HepG2 (cell line): ENCODE data around the gene ALG14. TPM values are rescaled to one million over a fixed set of nuclear protein-coding genes. Genes with fewer than 3 reads are reported as not detected.

Experiments used
- CHCHD3 ChIP-seq: sonication (generic); formaldehyde crosslinking; IDR thresholded peaks from 2 replicates; pipeline ENCODE4 v1.8.0; 2022; ENCODE audit warnings: mild to moderate bottlenecking, missing genetic modification reagents, moderate library complexity
- DMAP1 ChIP-seq: IDR thresholded peaks from 2 replicates; pipeline ENCODE4 v1.6.1; 2016
- HDAC1 ChIP-seq: sonication (generic); formaldehyde crosslinking; IDR thresholded peaks from 2 replicates; pipeline ENCODE4 v1.5.1; 2020; ENCODE audit warnings: mild to moderate bottlenecking, missing genetic modification reagents
- KLF6 ChIP-seq: IDR thresholded peaks from 2 replicates; pipeline ENCODE4 v1.8.0; 2016; ENCODE audit warnings: missing biosample characterization, missing genetic modification reagents
- KLF9 ChIP-seq: IDR thresholded peaks from 2 replicates; pipeline ENCODE4 v1.6.1; 2016; ENCODE audit warnings: low read depth
- SP4 ChIP-seq: sonication (generic); formaldehyde crosslinking; IDR thresholded peaks from 2 replicates; pipeline ENCODE4 v1.8.1; 2023; ENCODE audit warnings: mild to moderate bottlenecking, missing genetic modification reagents
- SRY ChIP-seq: sonication (generic); formaldehyde crosslinking; IDR thresholded peaks from 2 replicates; pipeline ENCODE4 v1.8.0; 2022; ENCODE audit warnings: mild to moderate bottlenecking, missing genetic modification reagents
- SSRP1 ChIP-seq: IDR thresholded peaks from 2 replicates; pipeline ENCODE4 v1.6.1; 2016; ENCODE audit warnings: control low read depth
- ZBTB20 ChIP-seq: sonication (generic); formaldehyde crosslinking; IDR thresholded peaks from 2 replicates; pipeline ENCODE4 v1.8.1; 2023; ENCODE audit warnings: missing genetic modification reagents, low read depth, mild to moderate bottlenecking, borderline replicate concordance
- ZFP36 ChIP-seq: fragments of 150-350 bp; IDR thresholded peaks from 2 replicates; pipeline ENCODE4 v1.6.1; 2018; ENCODE audit warnings: borderline replicate concordance, low read length, low read depth; ENCODE audit not compliant: partially characterized antibody
- ZNF160 ChIP-seq: sonication (generic); formaldehyde crosslinking; IDR thresholded peaks from 2 replicates; pipeline ENCODE4 v1.8.0; 2022; ENCODE audit warnings: mild to moderate bottlenecking, inconsistent platforms, missing genetic modification reagents
- ZNF251 ChIP-seq: sonication (generic); formaldehyde crosslinking; IDR thresholded peaks from 2 replicates; pipeline ENCODE4 v1.9.0; 2021; ENCODE audit warnings: mild to moderate bottlenecking, missing genetic modification reagents
- ZNF30 ChIP-seq: sonication (generic); formaldehyde crosslinking; IDR thresholded peaks from 2 replicates; pipeline ENCODE4 v1.5.0; 2020; ENCODE audit warnings: mild to moderate bottlenecking, missing genetic modification reagents
- ZNF557 ChIP-seq: sonication (generic); formaldehyde crosslinking; IDR thresholded peaks from 2 replicates; pipeline ENCODE4 v1.4.0; 2020; ENCODE audit warnings: missing genetic modification reagents
- polyA plus RNA-seq, 8 experiments: library from polyadenylated mRNA; depleted of rRNA in 3 of 8; stranded (reverse) in 7 of 8; unstranded in 1 of 8; fragments of >200 nt; fragmentation: Illumina TruSeq in 4 of 8; extraction: Trizol in 4 of 8; gene quantifications; 2 replicates each; pipeline versions ENCODE4 v1.2.1 to v1.2.3, GENCODE V29; 2011 to 2016; ENCODE audit warnings: low read depth in 4 of 8, missing spikeins in 1 of 8, mixed read lengths in 1 of 8; ENCODE audit not compliant: insufficient read depth in 1 of 8
- total RNA-seq, 5 experiments: library from RNA; depleted of rRNA; stranded (reverse); fragments of >200 nt; fragmentation: Illumina TruSeq; extraction: Trizol; gene quantifications; 2 replicates each; pipeline ENCODE4 v1.2.3, GENCODE V29; 2016; ENCODE audit warnings: low read depth in 1 of 5
- TF ChIP-seq, protein P1 (sequence below): sonication (generic); formaldehyde crosslinking; IDR thresholded peaks from 2 replicates; pipeline ENCODE4 v1.5.1; 2020; ENCODE audit warnings: mild to moderate bottlenecking, missing genetic modification reagents, moderate library complexity
- TF ChIP-seq, protein P2 (sequence below): sonication (generic); formaldehyde crosslinking; IDR thresholded peaks from 2 replicates; pipeline ENCODE4 v1.5.1; 2020; ENCODE audit warnings: mild to moderate bottlenecking, moderate library complexity, missing genetic modification reagents
- TF ChIP-seq, protein P3 (sequence below): sonication (generic); formaldehyde crosslinking; IDR thresholded peaks from 2 replicates; pipeline ENCODE4 v1.4.0; 2020; ENCODE audit warnings: missing genetic modification reagents
- TF ChIP-seq, protein P4 (sequence below): sonication (generic); formaldehyde crosslinking; IDR thresholded peaks from 2 replicates; pipeline ENCODE4 v1.9.0; 2021; ENCODE audit warnings: missing genetic modification reagents, borderline replicate concordance
- TF ChIP-seq, protein P5 (sequence below): sonication (generic); formaldehyde crosslinking; IDR thresholded peaks from 2 replicates; pipeline ENCODE4 v1.4.0; 2020; ENCODE audit warnings: mild to moderate bottlenecking, low read depth, missing genetic modification reagents

ALG14 gene
- total and polyA plus RNA-seq, 2 of the 13 experiments (the other 11 are each of a cell fraction or from before 2014, with no cell fraction given): 4.5 to 12.7 TPM

DNA sequence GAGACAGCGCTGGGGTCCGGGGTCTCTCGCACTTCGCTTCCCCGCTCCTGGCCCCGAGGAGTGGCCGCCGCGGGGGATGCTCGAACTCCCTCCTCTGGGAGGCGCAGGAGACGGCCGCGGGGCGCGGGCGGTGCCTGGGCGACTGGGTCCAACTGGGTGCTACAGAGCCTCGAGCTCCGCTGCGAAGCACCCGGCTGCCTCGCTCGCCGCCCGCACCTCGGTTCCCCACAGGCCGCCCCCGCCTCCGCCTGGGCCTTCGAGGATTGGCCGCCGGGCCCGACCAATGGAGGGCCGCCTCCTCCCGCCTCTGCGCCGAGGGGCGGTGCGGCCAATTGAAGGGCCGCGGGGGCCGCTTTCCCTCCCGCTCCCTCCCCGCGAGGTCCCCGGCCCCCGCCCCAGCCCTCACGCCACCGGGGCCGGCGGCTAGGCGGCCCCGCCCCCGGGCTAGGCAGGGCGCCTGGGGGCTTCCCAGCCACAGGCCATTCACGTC lies 145.8 kb downstream of the ALG14 start, which contains the start of gene CNN3 (continued):
- TF ChIP-seq, protein P1, sequence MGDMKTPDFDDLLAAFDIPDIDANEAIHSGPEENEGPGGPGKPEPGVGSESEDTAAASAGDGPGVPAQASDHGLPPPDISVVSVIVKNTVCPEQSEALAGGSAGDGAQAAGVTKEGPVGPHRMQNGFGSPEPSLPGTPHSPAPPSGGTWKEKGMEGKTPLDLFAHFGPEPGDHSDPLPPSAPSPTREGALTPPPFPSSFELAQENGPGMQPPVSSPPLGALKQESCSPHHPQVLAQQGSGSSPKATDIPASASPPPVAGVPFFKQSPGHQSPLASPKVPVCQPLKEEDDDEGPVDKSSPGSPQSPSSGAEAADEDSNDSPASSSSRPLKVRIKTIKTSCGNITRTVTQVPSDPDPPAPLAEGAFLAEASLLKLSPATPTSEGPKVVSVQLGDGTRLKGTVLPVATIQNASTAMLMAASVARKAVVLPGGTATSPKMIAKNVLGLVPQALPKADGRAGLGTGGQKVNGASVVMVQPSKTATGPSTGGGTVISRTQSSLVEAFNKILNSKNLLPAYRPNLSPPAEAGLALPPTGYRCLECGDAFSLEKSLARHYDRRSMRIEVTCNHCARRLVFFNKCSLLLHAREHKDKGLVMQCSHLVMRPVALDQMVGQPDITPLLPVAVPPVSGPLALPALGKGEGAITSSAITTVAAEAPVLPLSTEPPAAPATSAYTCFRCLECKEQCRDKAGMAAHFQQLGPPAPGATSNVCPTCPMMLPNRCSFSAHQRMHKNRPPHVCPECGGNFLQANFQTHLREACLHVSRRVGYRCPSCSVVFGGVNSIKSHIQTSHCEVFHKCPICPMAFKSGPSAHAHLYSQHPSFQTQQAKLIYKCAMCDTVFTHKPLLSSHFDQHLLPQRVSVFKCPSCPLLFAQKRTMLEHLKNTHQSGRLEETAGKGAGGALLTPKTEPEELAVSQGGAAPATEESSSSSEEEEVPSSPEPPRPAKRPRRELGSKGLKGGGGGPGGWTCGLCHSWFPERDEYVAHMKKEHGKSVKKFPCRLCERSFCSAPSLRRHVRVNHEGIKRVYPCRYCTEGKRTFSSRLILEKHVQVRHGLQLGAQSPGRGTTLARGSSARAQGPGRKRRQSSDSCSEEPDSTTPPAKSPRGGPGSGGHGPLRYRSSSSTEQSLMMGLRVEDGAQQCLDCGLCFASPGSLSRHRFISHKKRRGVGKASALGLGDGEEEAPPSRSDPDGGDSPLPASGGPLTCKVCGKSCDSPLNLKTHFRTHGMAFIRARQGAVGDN (CRISPR knock-in tag): peak; percentile 93
- TF ChIP-seq ZNF30: peak; percentile 71; the same call in 1 of the 2 replicates
- TF ChIP-seq, protein P2, sequence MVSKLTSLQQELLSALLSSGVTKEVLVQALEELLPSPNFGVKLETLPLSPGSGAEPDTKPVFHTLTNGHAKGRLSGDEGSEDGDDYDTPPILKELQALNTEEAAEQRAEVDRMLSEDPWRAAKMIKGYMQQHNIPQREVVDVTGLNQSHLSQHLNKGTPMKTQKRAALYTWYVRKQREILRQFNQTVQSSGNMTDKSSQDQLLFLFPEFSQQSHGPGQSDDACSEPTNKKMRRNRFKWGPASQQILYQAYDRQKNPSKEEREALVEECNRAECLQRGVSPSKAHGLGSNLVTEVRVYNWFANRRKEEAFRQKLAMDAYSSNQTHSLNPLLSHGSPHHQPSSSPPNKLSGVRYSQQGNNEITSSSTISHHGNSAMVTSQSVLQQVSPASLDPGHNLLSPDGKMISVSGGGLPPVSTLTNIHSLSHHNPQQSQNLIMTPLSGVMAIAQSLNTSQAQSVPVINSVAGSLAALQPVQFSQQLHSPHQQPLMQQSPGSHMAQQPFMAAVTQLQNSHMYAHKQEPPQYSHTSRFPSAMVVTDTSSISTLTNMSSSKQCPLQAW: no peak
- no peak for TF ChIP-seq ZNF557 (CRISPR knock-in tag)
- TF ChIP-seq DMAP1 (CRISPR knock-in tag): no peak
- TF ChIP-seq SRY (CRISPR knock-in tag): peak; percentile 64
- TF ChIP-seq ZFP36: no peak
- no peak for TF ChIP-seq KLF9 (CRISPR knock-in tag)
- TF ChIP-seq SP4 (CRISPR knock-in tag): peak; percentile 74; the same call in 1 of the 2 replicates
- no peak for TF ChIP-seq ZNF160
- TF ChIP-seq, protein P3, sequence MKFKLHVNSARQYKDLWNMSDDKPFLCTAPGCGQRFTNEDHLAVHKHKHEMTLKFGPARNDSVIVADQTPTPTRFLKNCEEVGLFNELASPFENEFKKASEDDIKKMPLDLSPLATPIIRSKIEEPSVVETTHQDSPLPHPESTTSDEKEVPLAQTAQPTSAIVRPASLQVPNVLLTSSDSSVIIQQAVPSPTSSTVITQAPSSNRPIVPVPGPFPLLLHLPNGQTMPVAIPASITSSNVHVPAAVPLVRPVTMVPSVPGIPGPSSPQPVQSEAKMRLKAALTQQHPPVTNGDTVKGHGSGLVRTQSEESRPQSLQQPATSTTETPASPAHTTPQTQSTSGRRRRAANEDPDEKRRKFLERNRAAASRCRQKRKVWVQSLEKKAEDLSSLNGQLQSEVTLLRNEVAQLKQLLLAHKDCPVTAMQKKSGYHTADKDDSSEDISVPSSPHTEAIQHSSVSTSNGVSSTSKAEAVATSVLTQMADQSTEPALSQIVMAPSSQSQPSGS: 0 out of 2 replicates have a peak, but pooled peaks have one; percentile 30
- TF ChIP-seq, protein P4, sequence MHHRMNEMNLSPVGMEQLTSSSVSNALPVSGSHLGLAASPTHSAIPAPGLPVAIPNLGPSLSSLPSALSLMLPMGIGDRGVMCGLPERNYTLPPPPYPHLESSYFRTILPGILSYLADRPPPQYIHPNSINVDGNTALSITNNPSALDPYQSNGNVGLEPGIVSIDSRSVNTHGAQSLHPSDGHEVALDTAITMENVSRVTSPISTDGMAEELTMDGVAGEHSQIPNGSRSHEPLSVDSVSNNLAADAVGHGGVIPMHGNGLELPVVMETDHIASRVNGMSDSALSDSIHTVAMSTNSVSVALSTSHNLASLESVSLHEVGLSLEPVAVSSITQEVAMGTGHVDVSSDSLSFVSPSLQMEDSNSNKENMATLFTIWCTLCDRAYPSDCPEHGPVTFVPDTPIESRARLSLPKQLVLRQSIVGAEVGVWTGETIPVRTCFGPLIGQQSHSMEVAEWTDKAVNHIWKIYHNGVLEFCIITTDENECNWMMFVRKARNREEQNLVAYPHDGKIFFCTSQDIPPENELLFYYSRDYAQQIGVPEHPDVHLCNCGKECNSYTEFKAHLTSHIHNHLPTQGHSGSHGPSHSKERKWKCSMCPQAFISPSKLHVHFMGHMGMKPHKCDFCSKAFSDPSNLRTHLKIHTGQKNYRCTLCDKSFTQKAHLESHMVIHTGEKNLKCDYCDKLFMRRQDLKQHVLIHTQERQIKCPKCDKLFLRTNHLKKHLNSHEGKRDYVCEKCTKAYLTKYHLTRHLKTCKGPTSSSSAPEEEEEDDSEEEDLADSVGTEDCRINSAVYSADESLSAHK (CRISPR knock-in tag): no peak
- TF ChIP-seq HDAC1 (CRISPR knock-in tag): no peak; the same call in 1 of the 2 replicates
- no peak for TF ChIP-seq SSRP1 (CRISPR knock-in tag)
- peak; percentile 88; the same call in 1 of the 2 replicates for TF ChIP-seq CHCHD3 (CRISPR knock-in tag)
- TF ChIP-seq ZNF251 (CRISPR knock-in tag): 0 out of 2 replicates have a peak, but pooled peaks have one; percentile 48
- TF ChIP-seq, protein P5, sequence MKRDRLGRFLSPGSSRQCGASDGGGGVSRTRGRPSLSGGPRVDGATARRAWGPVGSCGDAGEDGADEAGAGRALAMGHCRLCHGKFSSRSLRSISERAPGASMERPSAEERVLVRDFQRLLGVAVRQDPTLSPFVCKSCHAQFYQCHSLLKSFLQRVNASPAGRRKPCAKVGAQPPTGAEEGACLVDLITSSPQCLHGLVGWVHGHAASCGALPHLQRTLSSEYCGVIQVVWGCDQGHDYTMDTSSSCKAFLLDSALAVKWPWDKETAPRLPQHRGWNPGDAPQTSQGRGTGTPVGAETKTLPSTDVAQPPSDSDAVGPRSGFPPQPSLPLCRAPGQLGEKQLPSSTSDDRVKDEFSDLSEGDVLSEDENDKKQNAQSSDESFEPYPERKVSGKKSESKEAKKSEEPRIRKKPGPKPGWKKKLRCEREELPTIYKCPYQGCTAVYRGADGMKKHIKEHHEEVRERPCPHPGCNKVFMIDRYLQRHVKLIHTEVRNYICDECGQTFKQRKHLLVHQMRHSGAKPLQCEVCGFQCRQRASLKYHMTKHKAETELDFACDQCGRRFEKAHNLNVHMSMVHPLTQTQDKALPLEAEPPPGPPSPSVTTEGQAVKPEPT (CRISPR knock-in tag): no peak
- peak; percentile 26; the same call in 1 of the 2 replicates for TF ChIP-seq ZBTB20 (CRISPR knock-in tag)
- TF ChIP-seq KLF6: 0 out of 2 replicates have a peak, but pooled peaks have one; percentile 16
